Hippocampal formation (tissue), 2 donors: ENCODE results near the gene PTH.

Experiments
- DNase-seq, 2 donors: peaks; one replicate each; lab custom pipeline; 2025; lab: John Stamatoyannopoulos, UW

Gene PTH

DNA sequence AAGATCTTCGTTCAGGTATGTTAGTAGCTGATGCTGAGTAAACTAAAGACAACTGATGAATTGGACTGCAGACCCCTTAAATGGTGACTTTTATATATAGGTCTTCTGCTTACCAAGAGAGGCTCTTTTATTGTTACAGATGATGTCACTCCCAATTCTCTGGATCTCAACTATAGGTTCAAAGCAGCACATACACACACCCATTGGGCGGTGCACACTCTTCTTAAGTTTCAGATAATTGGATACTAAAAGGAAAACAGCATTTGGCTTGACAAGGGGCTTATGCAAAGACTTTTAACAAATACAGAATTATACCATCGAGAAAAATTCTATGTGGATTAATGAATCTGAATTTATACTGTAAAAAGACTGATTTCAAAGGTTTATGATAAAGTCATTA, at the start of gene PTH:
PTH (minus strand) TSS at position 69 of the 400 bp plus-strand sequence. CDS start 3,142 bp downstream, outside the sequence.
- DNase-seq = no peak

DNA sequence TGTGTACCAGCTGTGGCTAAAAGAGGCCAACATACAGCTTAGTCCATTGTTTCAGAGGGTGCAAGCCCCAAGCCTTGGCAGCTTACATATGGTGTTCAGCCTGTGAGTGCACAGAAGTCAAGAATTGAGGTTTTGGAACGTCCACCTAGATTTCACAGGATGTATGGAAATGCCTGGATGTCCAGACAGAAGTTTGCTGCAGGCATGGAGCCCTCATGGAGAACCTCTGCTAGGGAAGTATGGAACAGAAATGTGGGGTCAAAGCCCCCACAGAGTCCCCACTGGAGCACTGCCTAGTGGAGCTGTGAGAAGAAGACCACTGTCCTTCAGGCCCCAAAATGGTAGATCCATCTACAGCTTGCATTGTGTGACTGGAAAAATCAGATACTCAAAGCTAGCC, 42.2 kb upstream of the PTH start:
- DNase-seq = no peak

DNA sequence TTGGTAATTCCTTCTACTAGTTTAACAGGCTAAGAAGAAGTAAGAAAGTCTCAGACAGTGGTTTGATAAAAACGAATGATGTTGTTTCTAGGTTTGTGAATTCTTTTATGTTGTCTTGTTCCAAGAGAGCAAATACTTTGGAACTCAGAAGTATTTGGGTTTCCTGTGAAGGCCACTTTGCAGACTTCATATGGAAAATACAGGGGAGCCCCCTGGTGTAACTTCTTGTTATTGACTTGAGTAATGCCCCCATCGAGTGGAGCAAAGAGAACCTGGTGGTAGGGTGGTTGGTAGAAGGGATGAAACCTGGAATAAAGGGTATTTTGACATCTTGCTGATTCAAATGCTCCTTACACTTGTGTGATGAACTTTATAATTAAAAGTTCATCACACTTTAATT, 40.0 kb upstream of the PTH start:
- DNase-seq = no peak

DNA sequence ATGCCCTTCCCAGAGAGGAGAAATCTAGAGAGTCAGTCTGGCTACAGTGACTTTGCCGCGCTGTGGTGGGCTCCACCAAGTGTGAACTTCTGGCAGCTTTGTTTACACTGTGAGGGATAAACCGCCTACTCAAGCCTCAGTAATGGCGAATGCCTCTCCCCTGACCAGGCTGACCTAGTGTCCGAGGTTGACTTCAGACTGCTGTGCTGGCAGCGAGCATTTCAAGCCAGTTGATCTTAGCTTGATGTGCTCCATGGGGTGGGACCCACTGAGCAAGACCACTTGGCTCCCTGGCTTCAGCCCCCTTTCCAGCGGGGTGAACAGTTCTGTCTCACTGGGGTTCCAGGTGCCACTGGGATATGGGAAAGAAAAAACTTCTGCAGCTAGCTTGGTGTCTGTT, 38.6 kb upstream of the PTH start:
- no peak for DNase-seq

DNA sequence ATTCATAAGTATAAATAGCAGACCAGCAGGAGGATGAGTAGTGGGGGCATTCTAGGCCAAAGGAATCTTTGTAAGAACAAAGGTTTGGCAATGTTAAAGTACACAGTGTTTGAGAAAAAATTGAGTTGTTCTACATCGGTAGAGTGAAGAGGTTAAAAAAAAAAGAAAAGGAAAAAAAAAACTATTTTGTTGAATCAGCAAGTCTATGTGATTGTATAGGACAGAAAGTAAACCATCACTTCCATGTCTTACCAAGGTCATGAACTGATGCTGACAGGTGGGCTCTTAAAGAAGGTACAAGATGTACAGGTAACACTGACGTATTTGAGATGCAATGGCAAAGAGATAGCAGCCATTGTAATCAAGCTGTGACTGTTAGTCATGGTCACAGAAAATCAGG, 29.5 kb upstream of the PTH start:
- DNase-seq = no peak

DNA sequence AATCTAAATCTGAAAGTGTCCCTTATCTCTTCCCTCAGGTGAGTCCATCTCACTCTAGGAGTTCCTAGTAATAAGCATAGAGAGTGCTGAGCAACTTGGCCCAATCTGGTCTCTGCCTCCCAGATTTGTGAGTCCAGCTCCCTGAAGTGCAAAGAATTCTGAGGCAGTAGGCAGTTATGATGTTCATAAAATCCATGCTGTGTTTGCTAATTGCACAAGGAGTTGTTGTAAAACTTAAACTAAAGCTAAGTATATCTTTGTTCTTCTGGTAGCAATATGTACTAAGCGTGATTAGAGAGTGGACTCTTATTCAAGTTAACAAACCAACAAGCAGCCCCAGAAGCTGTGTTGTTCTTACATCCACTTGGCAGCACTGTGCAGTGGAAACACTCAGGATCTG, 7.6 kb upstream of the PTH start:
- DNase-seq = no peak

DNA sequence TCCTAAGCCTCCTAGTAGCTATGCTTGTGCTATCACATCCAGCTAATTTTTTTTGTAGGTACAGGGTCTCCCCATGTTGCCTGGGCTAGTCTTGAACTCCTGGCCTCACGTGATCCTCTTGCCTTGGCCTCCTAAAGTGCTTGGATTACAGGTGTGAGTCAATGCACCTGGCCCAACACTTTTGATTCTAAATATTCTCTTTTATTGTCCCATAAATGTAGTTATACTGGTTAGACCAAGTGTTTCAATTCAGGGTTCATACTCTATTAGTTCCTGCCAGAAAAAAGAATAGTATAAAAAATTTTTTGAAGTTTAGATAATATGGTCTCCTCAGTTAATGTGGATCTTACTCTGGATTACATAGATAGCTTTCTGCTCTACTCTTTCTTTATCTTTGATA, 6.7 kb upstream of the PTH start:
- DNase-seq = no peak

DNA sequence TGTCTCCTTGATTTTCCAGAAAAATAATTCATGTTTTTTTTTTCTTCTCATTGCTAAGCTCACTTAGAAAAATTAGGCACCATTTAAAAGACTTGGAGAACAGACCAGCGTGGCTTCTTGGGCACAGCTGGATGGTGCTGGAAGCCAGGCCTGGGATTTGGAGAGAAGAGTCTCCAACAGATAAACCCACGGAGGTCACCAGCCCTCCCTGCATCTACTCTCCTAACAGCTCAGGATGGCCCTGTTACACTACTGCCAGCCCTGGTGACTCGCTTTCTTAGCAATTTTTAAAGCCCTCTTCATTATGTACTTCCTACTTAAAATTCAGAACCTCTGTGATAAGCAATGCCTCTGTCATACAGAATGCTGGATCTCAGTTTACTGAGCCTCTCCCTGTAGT, 1.7 kb downstream of the PTH start:
- DNase-seq = no peak

DNA sequence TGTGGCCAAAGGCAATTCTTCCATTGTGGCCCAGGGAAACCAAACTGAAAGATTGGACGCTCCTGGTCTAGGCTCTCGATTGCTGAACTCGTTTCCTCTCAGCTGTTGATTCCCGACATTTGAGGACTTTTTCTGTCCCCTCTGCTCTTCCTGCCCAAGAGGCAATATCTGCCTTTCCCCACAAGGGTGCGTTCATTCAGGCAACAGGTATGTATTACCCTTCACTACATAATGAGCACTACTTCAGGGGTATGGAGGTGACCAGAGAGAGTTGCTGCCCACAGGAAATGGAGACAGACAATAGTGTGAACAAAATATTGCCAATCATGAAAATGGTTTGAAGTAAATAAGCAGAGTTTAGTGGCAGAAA, 8.2 kb downstream of the PTH start:
- no peak for DNase-seq

DNA sequence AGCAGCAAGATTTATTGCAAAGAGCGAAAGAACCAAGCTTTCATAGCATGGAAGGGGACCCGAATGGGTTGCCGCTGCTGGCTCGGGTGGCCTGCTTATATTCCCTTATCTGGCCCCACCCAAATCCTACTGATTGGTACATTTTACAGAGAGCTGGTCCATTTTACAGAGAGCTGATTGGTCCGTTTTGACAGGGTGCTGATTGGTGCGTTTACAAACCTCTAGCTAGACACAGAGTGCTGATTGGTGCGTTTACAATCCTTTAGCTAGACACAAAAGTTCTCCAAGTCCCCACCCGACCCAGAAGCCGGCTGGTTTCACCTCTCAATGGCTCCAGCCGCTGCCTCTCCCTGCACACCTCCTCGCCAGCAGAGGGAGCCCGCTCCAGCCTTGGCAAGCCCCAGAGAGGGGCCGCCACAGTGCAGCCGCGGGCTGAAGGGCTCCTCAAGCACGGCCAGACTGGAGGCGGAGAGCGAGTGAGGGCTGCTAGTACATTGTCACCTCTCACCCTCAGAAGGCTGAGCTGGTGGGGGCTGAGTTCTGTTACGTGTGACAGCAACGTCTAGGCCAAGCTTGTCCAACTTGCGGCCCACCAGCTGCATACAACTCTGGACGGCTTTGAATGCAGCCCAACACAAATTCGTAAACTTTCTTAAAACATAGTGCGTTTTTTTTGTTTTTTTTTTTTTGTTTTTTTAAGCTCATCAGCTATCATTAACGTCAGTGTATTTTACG, 8.7 kb downstream of the PTH start:
- peak in 1 of 2 donors; percentile 12 for DNase-seq

DNA sequence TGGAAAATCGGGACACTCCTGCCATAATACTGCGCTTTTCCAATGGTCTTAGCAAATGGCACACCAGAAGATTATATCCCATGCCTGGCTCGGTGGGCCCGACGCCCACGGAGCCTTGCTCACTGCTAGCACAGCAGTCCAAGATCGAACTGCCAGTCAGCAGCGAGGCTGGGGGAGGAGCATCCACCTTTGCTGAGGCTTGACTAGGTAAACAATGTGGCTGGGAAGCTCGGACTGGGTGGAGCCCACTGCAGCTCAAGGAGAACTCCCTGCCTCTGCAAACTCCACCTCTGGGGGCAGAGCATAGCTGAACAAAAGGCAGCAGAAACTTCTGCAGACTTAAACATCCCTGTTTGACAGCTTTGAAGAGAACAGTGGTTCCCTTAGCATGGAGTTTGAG, 15.6 kb downstream of the PTH start:
- DNase-seq = no peak

DNA sequence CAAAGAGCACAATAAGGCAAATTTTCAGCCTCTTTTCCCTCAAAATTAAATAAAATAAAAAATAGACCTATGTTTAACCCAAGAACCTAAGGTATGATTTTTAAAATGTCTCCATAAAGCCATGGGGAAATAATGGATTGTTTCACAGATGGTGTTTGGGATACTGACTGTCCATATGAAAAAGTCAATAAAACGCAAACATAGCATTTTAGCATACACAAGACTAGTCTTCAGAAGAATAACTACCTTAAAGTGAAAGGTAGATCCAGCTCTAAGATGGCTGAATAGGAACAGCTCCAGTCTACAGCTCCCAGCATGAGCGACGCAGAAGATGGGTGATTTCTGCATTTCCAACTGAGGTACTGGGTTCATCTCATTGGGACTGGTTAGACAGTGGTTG, 16.1 kb downstream of the PTH start:
- no peak for DNase-seq

DNA sequence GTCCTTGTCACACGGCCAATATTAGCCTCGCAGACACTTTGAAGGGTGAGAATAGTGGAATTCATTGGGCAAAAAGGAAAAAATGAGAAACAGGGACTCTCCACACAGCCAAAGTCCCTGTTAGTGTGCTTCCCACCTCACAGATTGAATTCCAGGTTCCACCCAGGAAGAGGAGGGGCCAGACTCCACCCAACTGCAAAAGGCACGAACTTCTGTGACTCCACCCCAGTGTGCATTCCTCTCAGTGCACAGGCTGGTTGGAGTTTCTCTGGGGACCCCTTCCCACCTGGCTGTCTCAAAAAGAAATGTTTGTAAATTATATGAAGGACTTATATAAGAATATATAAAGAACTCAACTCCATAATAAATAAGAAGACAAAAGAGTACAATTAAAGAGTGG, 20.7 kb downstream of the PTH start:
- DNase-seq = no peak

DNA sequence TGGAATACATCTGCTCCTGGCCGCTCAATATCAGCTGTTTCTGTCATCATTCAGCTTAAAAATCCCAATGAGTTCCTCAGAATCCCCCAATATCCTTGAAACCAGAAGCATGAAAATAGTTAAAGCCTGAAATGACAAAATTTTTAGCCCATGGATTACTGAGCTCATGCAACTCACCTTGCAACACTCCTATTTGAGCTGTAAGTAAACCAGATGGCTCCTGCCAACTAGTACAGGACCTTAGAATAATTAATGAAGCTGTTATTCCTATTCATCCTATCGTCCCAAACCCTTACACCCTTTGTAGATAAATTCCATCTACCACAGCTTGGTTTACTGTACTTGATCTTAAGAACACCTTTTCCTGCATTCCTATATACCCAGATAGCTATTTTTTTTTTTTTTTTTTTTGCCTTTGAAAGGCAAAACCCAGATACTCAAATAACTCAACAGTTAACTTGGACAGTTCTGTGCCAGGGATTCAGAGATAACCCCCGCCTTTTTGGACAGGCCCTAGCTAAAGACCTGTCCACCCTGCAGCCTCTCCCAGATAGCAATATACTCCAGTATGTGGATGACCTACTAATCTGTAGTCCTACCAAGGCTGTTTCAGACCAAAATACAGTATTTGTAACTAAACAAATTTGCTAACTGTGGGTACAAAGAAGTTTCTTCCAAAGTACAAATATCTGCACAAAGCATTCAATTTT, 22.6 kb downstream of the PTH start:
- DNase-seq = no peak

DNA sequence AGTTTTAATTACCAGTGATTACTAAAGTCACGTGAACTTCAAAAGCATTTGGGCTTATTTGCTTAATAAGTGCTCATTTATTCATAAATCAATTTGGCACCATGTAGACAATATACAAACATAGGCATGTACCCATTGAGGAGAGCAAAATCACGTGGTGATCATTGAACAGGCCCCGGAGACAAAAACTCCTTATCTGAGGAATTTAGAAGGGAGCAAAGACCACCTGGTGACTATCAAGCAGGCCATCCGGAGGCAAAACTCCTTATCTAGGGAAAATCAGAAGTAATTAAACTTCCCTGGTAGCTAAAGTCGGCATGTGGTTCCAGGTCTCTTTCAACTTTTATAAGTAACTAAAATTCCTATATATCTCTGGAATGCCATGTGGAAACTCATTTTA, 27.0 kb downstream of the PTH start:
- DNase-seq = no peak

DNA sequence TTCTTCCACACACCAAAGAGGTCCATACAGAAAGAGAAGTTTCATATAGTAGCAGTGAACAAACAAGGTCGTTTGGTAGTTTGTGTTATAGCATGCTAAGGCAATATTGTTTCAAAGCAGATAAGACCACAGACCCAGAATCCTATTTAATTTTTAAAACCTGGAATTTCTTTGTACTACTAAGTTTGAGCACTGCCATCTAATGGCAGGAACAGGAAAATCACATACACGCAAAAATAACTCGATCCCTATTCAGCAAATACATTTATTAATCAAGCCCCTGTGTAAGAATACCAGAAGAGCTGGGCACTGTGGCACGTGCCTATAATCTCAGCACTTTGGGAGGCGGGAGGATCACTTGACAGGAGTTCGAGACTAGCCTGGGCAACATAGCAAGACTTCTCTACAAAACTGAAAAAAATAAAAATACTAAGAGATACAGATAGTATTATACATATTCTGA, 29.9 kb downstream of the PTH start:
- peak in 1 of 2 donors; percentile 34 for DNase-seq

DNA sequence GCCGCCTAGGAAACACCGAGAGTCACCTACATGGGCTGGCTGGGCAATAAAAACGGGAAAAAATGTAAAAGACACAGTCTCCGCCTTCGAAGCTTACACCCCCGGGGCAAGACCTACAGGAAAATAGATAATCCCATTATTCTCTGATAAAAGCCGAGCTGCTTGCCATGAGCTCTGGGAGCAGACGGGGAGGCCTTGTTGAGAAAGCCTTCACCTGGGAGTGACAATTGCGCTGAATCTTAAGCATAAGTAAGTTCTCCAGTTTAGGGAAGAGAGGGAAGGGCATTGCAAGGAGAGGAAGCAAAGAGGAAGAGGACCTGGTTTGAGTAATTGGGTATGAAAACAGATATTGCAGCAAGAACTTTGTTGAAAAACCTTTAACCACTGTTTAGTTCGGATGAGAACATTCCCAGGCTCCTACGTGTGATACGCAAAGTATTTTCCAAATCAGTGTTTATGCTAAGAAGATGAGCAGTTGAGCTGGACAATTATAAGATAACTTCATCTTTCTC, 32.0 kb downstream of the PTH start:
- DNase-seq = no peak

DNA sequence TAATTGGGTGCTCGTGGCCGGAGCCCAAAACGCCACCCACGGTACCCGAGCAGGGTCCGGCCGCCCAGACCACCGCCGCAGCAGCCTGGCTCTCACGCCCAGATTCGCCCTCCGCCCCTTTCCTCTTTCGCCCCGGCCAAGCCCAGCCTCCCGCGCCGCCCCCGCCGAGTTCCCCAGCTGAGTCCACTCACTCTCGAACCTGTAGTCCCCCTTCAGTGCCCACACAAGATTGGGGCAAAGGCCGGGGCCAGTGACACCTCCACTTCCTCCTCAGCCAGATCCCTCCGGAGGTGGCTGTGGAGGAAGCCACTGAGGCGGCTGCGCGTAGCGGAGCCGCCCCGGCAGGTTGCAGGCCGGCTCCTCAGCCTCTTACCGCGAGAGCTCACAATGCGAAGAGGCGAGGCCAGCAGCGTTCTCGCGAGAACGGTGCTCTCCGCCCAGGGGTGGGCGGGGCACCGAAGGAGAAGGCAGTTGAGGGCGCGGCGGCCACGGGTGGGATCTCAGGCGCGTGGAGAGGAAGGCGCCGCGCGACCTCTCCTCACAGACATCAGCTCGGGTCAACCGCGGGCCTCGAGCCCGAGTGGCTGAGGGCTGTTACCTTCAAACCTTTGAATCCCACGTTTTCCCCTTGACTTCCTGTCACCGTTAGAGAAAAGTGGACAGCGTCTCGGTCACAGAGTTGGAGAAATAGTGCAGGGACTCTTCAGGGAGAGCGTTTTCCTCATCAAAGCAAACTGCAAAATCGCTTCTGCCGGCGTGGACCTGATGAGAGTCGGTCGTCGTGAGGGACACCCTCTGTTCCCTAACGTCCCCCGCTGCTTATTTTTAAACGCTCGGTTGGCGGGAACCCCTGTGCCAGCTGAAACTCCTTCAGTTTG, 32.7 kb downstream of the PTH start, which contains the start of gene BTBD10:
BTBD10 (minus strand) TSS at position 322 of the 878 bp plus-strand sequence. CDS start 18,098 bp downstream, outside the sequence.
- DNase-seq = peak; percentile 84

DNA sequence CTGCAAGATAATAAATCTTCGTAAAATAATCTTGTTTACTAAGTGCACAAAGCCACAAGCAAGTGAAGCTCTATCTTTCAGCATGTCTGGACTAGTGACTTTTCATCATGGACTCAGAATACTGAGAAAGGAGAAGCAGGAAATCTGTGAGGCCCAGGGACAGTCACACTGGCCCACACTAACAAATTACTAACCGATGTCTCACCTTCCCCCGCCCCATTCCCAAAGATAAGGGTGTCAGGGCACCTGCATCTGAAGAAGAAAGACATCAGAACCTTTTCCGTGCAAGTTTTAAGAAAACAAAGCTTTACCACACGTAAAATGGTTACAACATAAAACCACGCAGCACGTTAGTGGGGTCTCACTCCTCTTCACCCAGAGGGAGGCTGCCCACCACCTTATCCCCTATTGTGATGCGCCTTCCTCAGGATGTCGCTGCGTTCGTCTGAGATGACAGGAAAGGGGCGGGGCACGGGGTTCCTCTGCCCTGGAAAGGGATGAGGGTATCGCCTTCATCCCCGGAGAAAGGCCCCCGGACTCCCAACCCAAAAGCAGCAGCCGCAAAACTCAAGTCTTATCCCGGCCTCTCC, 33.4 kb downstream of the PTH start:
- peak in 1 of 2 donors; percentile 58 for DNase-seq

DNA sequence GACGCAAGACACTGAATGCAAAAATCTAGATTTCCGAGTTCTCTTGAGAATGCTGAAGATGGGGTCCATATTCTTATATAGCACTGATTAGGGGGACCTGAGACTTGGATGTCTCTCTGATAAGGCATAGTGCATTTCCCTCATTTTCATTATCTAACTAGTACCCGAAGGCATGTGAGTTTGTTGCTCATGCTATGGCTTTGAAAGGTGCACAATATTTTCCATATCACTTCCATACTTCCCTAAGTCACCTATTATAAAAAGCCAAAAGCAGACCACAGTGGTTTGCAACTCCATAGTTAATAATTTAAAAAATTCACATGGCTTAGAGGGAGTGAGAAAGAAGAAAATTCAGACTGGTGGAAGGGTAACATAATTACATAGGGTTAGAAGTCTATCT, 34.5 kb downstream of the PTH start:
- DNase-seq = no peak

DNA sequence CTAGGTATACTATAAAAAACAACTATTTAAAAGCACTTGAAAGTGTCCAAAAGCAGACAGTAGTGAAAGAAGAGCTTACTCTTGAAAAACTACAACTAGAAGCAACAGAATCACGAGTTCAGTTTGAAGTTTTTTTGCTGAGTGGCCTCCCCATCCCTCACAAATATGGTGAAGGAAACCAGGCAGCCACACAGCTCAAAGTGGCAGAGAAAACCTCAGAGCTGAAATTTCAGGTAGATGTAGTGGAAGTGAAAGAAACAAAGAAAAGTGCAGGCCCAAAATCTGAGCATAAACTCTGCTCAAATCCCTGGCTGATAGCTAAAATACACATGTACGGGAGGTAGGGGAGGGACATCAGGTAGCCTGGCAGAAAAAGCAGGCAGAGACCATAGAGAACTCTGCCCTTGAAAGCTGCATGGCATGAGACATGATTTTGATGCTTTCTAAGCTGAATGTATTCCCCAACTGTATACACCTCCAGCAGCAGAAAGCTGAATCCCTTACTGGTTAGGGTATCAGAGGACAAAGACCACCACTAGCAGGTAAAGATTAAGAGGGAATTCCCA, 44.9 kb downstream of the PTH start:
- no peak for DNase-seq

DNA sequence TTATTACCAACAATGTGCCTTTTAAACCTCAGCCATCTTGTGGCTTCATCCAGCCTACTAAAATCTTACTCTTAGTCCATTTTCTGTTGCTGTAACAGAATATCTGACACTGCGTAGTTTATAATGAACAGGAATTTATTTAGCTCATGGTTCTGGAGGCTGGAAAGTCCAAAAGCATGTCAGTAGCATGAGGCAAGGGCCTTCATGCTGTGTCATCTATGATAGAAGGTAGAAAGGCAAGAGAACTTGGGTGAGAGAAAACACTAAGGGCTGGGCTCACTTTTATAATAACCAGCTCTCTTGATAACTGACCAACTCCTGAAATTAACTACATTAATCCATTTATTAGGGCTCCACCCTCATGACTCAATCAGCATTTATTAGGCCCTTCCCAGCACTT, 46.3 kb downstream of the PTH start:
- no peak for DNase-seq
